MM.1S (cell line): ENCODE data around the gene THRSP.

Experiments used
- DNase-seq: peaks from one replicate; pipeline ENCODE4 v3.0.0-alpha.2; 2015
- H2AFZ ChIP-seq: fragments of 300-600 bp; sonication (generic); 2 replicates; pipeline ENCODE4 v1.6.0; 2016; ENCODE audit warnings: antibody characterized with exemption, low read length
- H3F3A ChIP-seq: fragments of 300-600 bp; sonication (generic); 2 replicates; pipeline ENCODE4 v1.6.1; 2016; ENCODE audit warnings: mild to moderate bottlenecking, antibody characterized with exemption, low read length, moderate library complexity, mixed read lengths; ENCODE audit not compliant: insufficient read depth
- H3K27ac ChIP-seq: fragments of 300-600 bp; sonication (generic); 2 replicates; pipeline ENCODE4 v1.5.1; 2016; ENCODE audit warnings: mild to moderate bottlenecking, low read length
- H3K27me3 ChIP-seq: fragments of 300-600 bp; sonication (generic); replicated peaks from 2 replicates; pipeline ENCODE4 v1.6.0; 2016; ENCODE audit warnings: low read length; ENCODE audit not compliant: insufficient read depth
- H3K36me3 ChIP-seq: fragments of 300-600 bp; sonication (generic); replicated peaks from 2 replicates; pipeline ENCODE4 v1.6.1; 2016; ENCODE audit warnings: mild to moderate bottlenecking, low read length, mixed read lengths; ENCODE audit not compliant: insufficient read depth
- H3K4me1 ChIP-seq: fragments of 300-600 bp; sonication (generic); 2 replicates; pipeline ENCODE4 v1.6.1; 2016; ENCODE audit warnings: low read length, mixed read lengths
- H3K4me2 ChIP-seq: fragments of 300-600 bp; sonication (generic); 2 replicates; pipeline ENCODE4 v1.6.0; 2016; ENCODE audit warnings: low read depth, low read length
- H3K4me3 ChIP-seq: fragments of 300-600 bp; sonication (generic); 2 replicates; pipeline ENCODE4 v1.5.1; 2016; ENCODE audit warnings: low read length, mixed read lengths
- H3K79me2 ChIP-seq: fragments of 300-600 bp; sonication (generic); 2 replicates; pipeline ENCODE4 v1.6.1; 2016; ENCODE audit warnings: mixed run types, low read length, mixed read lengths
- H3K9ac ChIP-seq: fragments of 300-600 bp; sonication (generic); 2 replicates; pipeline ENCODE4 v1.6.1; 2016; ENCODE audit warnings: low read length, mixed read lengths
- H3K9me2 ChIP-seq: fragments of 300-600 bp; sonication (generic); replicated peaks from 2 replicates; pipeline ENCODE4 v1.6.1; 2016; ENCODE audit warnings: mild to moderate bottlenecking, low read length, mixed read lengths; ENCODE audit not compliant: insufficient read depth
- H3K9me3 ChIP-seq: fragments of 300-600 bp; sonication (generic); replicated peaks from 2 replicates; pipeline ENCODE4 v1.6.1; 2016; ENCODE audit warnings: mild to moderate bottlenecking, low read length, mixed read lengths; ENCODE audit not compliant: insufficient read depth
- H4K20me1 ChIP-seq: fragments of 300-600 bp; sonication (generic); 2 replicates; pipeline ENCODE4 v1.6.1; 2016; ENCODE audit warnings: mild to moderate bottlenecking, low read length, moderate library complexity, mixed read lengths; ENCODE audit not compliant: insufficient read depth
- EZH2 ChIP-seq: fragments of 300-600 bp; sonication (generic); optimal IDR thresholded peaks from 2 replicates; pipeline ENCODE3; 2017; ENCODE audit warnings: low read depth, mild to moderate bottlenecking, antibody characterized with exemption, low read length, mixed read lengths
- EZH2phosphoT487 ChIP-seq: fragments of 300-600 bp; sonication (generic); IDR thresholded peaks from 2 replicates; pipeline ENCODE4 v1.6.1; 2018; ENCODE audit warnings: antibody characterized with exemption, low read length
- TF ChIP-seq, protein P1 (sequence below): fragments of 300-600 bp; sonication (generic); IDR thresholded peaks from 2 replicates; pipeline ENCODE4 v1.5.1; 2016; ENCODE audit warnings: antibody characterized with exemption, low read length, mixed read lengths

The THRSP gene

GRCh38 chr11:78037056-78037455 lies 26.6 kb upstream of the THRSP start:
- no peaks in the 10 kb centered on the region for H3K9me2 ChIP-seq
- H3K9ac ChIP-seq: no peak overlapping the region
- no peak overlapping the region for H3K4me3 ChIP-seq
- no peaks in the 10 kb centered on the region for H3K79me2 ChIP-seq
- no peak overlapping the region for H2AFZ ChIP-seq
- H3K27ac ChIP-seq: no peak overlapping the region
- no peaks in the 10 kb centered on the region for H3K27me3 ChIP-seq
- no peaks in the 10 kb centered on the region for H3K36me3 ChIP-seq
- H3F3A ChIP-seq: no peaks in the 10 kb centered on the region
- H3K4me2 ChIP-seq: no peak overlapping the region
- no peak for DNase-seq
- peaks cover 3% of the 10 kb centered on the region; the same call in 1 of the 2 replicates for H3K4me1 ChIP-seq
- H3K9me3 ChIP-seq: no peaks in the 10 kb centered on the region
- H4K20me1 ChIP-seq: no peaks in the 10 kb centered on the region
- TF ChIP-seq EZH2phosphoT487 (no peak), EZH2 (no peak)
- TF ChIP-seq, protein P1, sequence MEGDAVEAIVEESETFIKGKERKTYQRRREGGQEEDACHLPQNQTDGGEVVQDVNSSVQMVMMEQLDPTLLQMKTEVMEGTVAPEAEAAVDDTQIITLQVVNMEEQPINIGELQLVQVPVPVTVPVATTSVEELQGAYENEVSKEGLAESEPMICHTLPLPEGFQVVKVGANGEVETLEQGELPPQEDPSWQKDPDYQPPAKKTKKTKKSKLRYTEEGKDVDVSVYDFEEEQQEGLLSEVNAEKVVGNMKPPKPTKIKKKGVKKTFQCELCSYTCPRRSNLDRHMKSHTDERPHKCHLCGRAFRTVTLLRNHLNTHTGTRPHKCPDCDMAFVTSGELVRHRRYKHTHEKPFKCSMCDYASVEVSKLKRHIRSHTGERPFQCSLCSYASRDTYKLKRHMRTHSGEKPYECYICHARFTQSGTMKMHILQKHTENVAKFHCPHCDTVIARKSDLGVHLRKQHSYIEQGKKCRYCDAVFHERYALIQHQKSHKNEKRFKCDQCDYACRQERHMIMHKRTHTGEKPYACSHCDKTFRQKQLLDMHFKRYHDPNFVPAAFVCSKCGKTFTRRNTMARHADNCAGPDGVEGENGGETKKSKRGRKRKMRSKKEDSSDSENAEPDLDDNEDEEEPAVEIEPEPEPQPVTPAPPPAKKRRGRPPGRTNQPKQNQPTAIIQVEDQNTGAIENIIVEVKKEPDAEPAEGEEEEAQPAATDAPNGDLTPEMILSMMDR: no peak

GRCh38 chr11:78037825-78038620 lies 25.6 kb upstream of the THRSP start:
- Histone ChIP-seq H3K9ac (no peak overlapping the region), H3K9me2 (no peaks in the 10 kb centered on the region), H2AFZ (no peak overlapping the region), H3K27me3 (no peaks in the 10 kb centered on the region), H3K4me3 (no peak overlapping the region), H3K4me2 (no peak overlapping the region), H3K9me3 (no peaks in the 10 kb centered on the region), H4K20me1 (no peaks in the 10 kb centered on the region), H3K36me3 (no peaks in the 10 kb centered on the region), H3K4me1 (peaks cover 3% of the 10 kb centered on the region; the same call in 1 of the 2 replicates), H3F3A (no peaks in the 10 kb centered on the region), H3K79me2 (no peaks in the 10 kb centered on the region), H3K27ac (no peak overlapping the region)
- TF ChIP-seq EZH2 (no peak), EZH2phosphoT487 (no peak)
- TF ChIP-seq, protein P1: no peak
- no peak for DNase-seq

- DNase-seq: no peak
- no peaks in the 10 kb centered on the region for H3F3A ChIP-seq
- H3K27me3 ChIP-seq: no peaks in the 10 kb centered on the region
- H3K9me2 ChIP-seq: no peaks in the 10 kb centered on the region
- H3K9ac ChIP-seq: no peak overlapping the region
- H3K4me1 ChIP-seq: peaks cover 3% of the 10 kb centered on the region; the same call in 1 of the 2 replicates
- no peaks in the 10 kb centered on the region for H3K79me2 ChIP-seq
- H3K4me2 ChIP-seq: no peak overlapping the region
- H3K4me3 ChIP-seq: no peak overlapping the region
- H3K9me3 ChIP-seq: no peaks in the 10 kb centered on the region
- no peaks in the 10 kb centered on the region for H4K20me1 ChIP-seq
- no peak overlapping the region for H2AFZ ChIP-seq
- H3K27ac ChIP-seq: no peak overlapping the region
- TF ChIP-seq EZH2 (no peak), EZH2phosphoT487 (no peak)
- TF ChIP-seq, protein P1: no peak
- no peaks in the 10 kb centered on the region for H3K36me3 ChIP-seq
These were observed 24.9 kb upstream of the THRSP start for GRCh38 chr11:78038697-78039313.
